RWPE2 (cell line): Measurements from ENCODE around the gene RALGAPA2.

Experiments
- ATAC-seq: fragments of 200-7000 bp; cut with Tn5 transposase; 3 replicates; pipeline ENCODE4 v1.9.1; 2021; ENCODE audit warnings: low read depth
- DNase-seq: peaks from one replicate; pipeline ENCODE4 v3.0.0-alpha.2; 2020; ENCODE audit warnings: low spot score
- H3K27ac ChIP-seq: fragments of 450-650 bp; 2 replicates; pipeline ENCODE4 v1.5.1; 2017; ENCODE audit warnings: mild to moderate bottlenecking; ENCODE audit not compliant: poor library complexity, severe bottlenecking
- H3K27me3 ChIP-seq: fragments of 250-450 bp; sonication (Bioruptor Pico); 2 replicates; pipeline ENCODE4 v1.5.1; 2021; ENCODE audit warnings: mild to moderate bottlenecking, moderate library complexity; ENCODE audit not compliant: insufficient read depth, poor library complexity, severe bottlenecking
- H3K36me3 ChIP-seq: fragments of 250-450 bp; sonication (Bioruptor Pico); 2 replicates; pipeline ENCODE4 v1.5.1; 2020; ENCODE audit warnings: low read depth, mild to moderate bottlenecking, moderate library complexity
- H3K4me1 ChIP-seq: fragments of 250-450 bp; sonication (Bioruptor Pico); 2 replicates; pipeline ENCODE4 v1.5.1; 2021; ENCODE audit warnings: mild to moderate bottlenecking, moderate library complexity; ENCODE audit not compliant: insufficient read depth, poor library complexity, severe bottlenecking
- H3K4me3 ChIP-seq: fragments of 250-450 bp; sonication (Bioruptor Pico); 2 replicates; pipeline ENCODE4 v1.5.1; 2021; ENCODE audit warnings: mild to moderate bottlenecking, moderate library complexity; ENCODE audit not compliant: severe bottlenecking
- H3K9me3 ChIP-seq: fragments of 250-450 bp; sonication (Bioruptor Pico); 2 replicates; pipeline ENCODE4 v1.5.1; 2021; ENCODE audit warnings: mild to moderate bottlenecking, moderate library complexity; ENCODE audit not compliant: severe bottlenecking
- TF ChIP-seq, protein P1 (sequence below): fragments of 450-650 bp; IDR thresholded peaks from one replicate; pipeline ENCODE4 v1.5.1; 2017; ENCODE audit warnings: mild to moderate bottlenecking, moderate library complexity; ENCODE audit not compliant: poor library complexity, severe bottlenecking

The RALGAPA2 gene

DNA sequence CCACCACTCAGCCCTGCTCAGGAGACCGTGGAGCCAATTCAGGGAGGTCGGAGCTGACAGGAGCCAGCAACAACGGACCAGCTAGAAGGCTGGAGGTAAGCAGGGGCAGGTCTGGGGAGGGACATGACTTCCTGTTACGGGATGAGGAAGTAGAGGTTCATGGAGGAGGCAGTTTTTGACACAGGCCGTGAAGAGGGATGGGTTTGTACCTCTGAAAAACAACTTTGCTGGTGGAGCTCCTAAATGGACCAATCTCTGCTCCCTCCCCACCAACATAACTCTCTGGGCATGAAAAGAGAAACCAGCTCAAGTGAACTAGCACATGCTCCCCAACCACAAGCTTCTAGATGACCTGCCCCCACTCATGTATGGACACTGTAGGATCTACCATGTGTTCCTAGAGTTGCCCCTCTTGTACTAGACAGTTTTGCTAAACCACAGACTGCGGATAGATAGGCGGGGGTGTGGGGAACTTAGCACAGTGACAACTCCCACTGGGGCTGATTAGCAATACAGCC, 31.4 kb downstream of the RALGAPA2 start:
- DNase-seq (no peak), ATAC-seq (no peak)
- H3K9me3 ChIP-seq, result no peaks in the 10 kb centered on the region
- H3K4me1 ChIP-seq, result no peaks in the 10 kb centered on the region
- H3K27ac ChIP-seq, result no peak overlapping the region
- H3K27me3 ChIP-seq, result no peaks in the 10 kb centered on the region
- TF ChIP-seq, protein P1, sequence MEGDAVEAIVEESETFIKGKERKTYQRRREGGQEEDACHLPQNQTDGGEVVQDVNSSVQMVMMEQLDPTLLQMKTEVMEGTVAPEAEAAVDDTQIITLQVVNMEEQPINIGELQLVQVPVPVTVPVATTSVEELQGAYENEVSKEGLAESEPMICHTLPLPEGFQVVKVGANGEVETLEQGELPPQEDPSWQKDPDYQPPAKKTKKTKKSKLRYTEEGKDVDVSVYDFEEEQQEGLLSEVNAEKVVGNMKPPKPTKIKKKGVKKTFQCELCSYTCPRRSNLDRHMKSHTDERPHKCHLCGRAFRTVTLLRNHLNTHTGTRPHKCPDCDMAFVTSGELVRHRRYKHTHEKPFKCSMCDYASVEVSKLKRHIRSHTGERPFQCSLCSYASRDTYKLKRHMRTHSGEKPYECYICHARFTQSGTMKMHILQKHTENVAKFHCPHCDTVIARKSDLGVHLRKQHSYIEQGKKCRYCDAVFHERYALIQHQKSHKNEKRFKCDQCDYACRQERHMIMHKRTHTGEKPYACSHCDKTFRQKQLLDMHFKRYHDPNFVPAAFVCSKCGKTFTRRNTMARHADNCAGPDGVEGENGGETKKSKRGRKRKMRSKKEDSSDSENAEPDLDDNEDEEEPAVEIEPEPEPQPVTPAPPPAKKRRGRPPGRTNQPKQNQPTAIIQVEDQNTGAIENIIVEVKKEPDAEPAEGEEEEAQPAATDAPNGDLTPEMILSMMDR, result no peak
- no peak overlapping the region for H3K4me3 ChIP-seq
- no peaks in the 10 kb centered on the region for H3K36me3 ChIP-seq

- H3K9me3 ChIP-seq, result no peaks in the 10 kb centered on the region
- no peak overlapping the region for H3K4me3 ChIP-seq
- H3K27ac ChIP-seq, result no peak overlapping the region
- no peaks in the 10 kb centered on the region for H3K36me3 ChIP-seq
- peaks cover 1% of the 10 kb centered on the region for H3K27me3 ChIP-seq
- no peak for ATAC-seq
- H3K4me1 ChIP-seq, result no peaks in the 10 kb centered on the region
- TF ChIP-seq, protein P1, result no peak
- DNase-seq, result no peak
Observed at GRCh38 chr20:20679316-20679715, 33.1 kb downstream of the RALGAPA2 start.

DNA sequence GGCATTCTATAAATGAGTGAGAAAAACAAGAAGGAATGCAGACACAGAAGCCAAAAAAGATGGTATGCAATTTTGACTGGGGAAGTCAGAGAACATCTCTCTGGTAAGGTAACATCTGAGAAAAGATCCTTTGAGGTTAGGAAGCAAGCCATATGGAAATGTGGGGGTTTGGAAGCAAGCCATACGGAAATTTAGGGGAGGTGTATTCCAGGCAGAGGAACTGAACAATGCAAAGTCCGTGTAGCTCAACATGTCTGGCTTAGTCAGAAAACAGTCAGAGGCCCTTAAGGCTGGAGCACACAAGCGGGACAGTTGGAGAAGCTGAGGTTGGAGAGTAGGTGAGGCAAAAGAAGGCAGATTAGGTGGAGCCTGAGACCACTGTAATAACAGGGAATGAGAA, 35.3 kb downstream of the RALGAPA2 start:
- ATAC-seq (no peak), DNase-seq (no peak)
- no peak overlapping the region for H3K4me3 ChIP-seq

DNA sequence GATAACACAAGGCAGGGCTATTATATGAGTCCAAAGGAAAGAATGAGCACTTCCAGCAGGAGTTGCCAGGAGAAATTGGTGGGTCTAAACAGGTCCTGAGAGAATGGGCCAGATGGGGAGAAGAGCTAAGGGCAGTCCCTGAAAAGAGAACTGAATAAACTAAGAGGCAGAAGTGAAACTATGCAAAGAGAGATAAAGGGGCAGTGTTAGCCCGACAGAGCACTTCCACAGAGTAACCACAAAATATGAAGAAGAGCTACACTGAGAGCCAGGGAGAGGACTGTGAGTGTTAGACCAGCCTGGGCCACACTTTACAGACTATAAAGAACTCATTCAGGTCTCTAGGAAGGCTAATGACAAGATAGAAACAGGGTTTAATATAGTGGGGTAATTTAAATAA, 43.8 kb downstream of the RALGAPA2 start:
- H3K4me3 ChIP-seq, result no peak overlapping the region
- no peak overlapping the region for H3K27ac ChIP-seq
- DNase-seq (no peak), ATAC-seq (no peak)
- no peaks in the 10 kb centered on the region for H3K36me3 ChIP-seq
- no peaks in the 10 kb centered on the region for H3K9me3 ChIP-seq
- H3K27me3 ChIP-seq, result no peaks in the 10 kb centered on the region
- H3K4me1 ChIP-seq, result no peaks in the 10 kb centered on the region
- TF ChIP-seq, protein P1, result no peak

More for the DNA sequence above, 35.3 kb downstream of the RALGAPA2 start:
- Histone ChIP-seq H3K9me3 (no peaks in the 10 kb centered on the region), H3K36me3 (no peaks in the 10 kb centered on the region), H3K27ac (no peak overlapping the region), H3K4me1 (no peaks in the 10 kb centered on the region), H3K27me3 (peaks cover 3% of the 10 kb centered on the region)
- TF ChIP-seq, protein P1, result no peak

DNA sequence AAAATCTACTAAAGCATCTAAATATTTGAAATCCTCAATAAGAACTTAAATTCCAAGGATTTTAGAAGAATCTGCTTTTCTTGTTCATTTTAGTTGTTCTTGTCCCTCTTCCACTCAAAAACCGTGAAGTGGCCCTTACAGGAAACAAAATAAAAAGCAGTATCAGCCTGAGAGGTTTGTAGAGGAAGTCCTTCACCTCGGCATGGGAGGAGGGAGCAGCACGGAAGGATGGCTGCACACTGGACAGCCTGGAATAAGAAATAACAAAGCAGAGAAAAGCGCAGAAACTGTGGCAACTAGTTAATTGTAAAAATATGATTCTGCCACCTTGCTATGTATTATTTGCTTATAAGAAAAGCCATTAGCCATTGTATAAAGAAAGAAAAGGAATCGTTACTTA, 46.1 kb downstream of the RALGAPA2 start:
- TF ChIP-seq, protein P1, result no peak
- no peaks in the 10 kb centered on the region for H3K4me1 ChIP-seq
- no peaks in the 10 kb centered on the region for H3K9me3 ChIP-seq
- ATAC-seq (no peak), DNase-seq (no peak)
- no peaks in the 10 kb centered on the region for H3K27me3 ChIP-seq
- H3K27ac ChIP-seq, result no peak overlapping the region
- no peak overlapping the region for H3K4me3 ChIP-seq
- no peaks in the 10 kb centered on the region for H3K36me3 ChIP-seq
